Glutamatergic neuron (in vitro differentiated cells): ENCODE data around the gene ALDH7A1. TPM values are rescaled to one million over a fixed set of nuclear protein-coding genes. Genes with fewer than 3 reads are reported as not detected.
A peak's percentile ranks its signal among the peaks of the same experiment; 100 is the strongest.

Source experiments
- DNase-seq: peaks from one replicate; pipeline ENCODE4 v3.0.0; 2022
- H3K27ac Mint-ChIP-seq: one replicate; pipeline ENCODE4 v1.8.0; 2020; ENCODE audit warnings: mild to moderate bottlenecking, mixed read lengths, inconsistent platforms; ENCODE audit not compliant: unreplicated experiment
- H3K27me3 Mint-ChIP-seq: one replicate; pipeline ENCODE4 v1.8.0; 2020; ENCODE audit warnings: mild to moderate bottlenecking, moderate library complexity, mixed read lengths, inconsistent platforms; ENCODE audit not compliant: unreplicated experiment
- H3K36me3 Mint-ChIP-seq: one replicate; pipeline ENCODE4 v1.8.0; 2020; ENCODE audit warnings: mild to moderate bottlenecking, mixed read lengths, inconsistent platforms; ENCODE audit not compliant: unreplicated experiment
- H3K4me1 Mint-ChIP-seq: one replicate; pipeline ENCODE4 v1.8.0; 2020; ENCODE audit warnings: mild to moderate bottlenecking, low read depth, mixed read lengths, inconsistent platforms; ENCODE audit not compliant: unreplicated experiment
- H3K4me3 Mint-ChIP-seq: one replicate; pipeline ENCODE4 v1.8.0; 2020; ENCODE audit warnings: mild to moderate bottlenecking, mixed read lengths, inconsistent platforms; ENCODE audit not compliant: unreplicated experiment
- H3K9me3 Mint-ChIP-seq: one replicate; pipeline ENCODE4 v1.8.0; 2020; ENCODE audit warnings: mild to moderate bottlenecking, moderate library complexity, mixed read lengths, inconsistent platforms; ENCODE audit not compliant: unreplicated experiment
- CTCF ChIP-seq: fragments of 200-600 bp; sonication (generic); IDR thresholded peaks from one replicate; pipeline ENCODE4 v1.5.0; 2021; ENCODE audit not compliant: partially characterized antibody, unreplicated experiment
- total RNA-seq: library from RNA; stranded (reverse); fragmentation: NEBNext Ultra II Directional; extraction: Animal tissue kit (Norgen Biotek cat#: 25700); gene quantifications from one replicate; pipeline ENCODE4 v1.2.1, GENCODE V29; 2021; ENCODE audit not compliant: unreplicated experiment

Gene ALDH7A1
- total RNA-seq, 1 donor from 2014 or later = 85.9 TPM

GRCh38 chr5:126499278-126499677 lies 95.7 kb downstream of the ALDH7A1 start:
- no peak overlapping the region for H3K27ac Mint-ChIP-seq
- TF ChIP-seq CTCF = no peak
- no peak overlapping the region for H3K4me3 Mint-ChIP-seq
- H3K4me1 Mint-ChIP-seq = no peaks in the 10 kb centered on the region
- no peaks in the 10 kb centered on the region for H3K27me3 Mint-ChIP-seq
- no peaks in the 10 kb centered on the region for H3K36me3 Mint-ChIP-seq
- H3K9me3 Mint-ChIP-seq = no peaks in the 10 kb centered on the region
- DNase-seq = no peak

- no peak overlapping the region for H3K27ac Mint-ChIP-seq
- no peak overlapping the region for H3K4me3 Mint-ChIP-seq
- H3K27me3 Mint-ChIP-seq = no peaks in the 10 kb centered on the region
- no peaks in the 10 kb centered on the region for H3K9me3 Mint-ChIP-seq
- no peaks in the 10 kb centered on the region for H3K36me3 Mint-ChIP-seq
- TF ChIP-seq CTCF = no peak
- no peaks in the 10 kb centered on the region for H3K4me1 Mint-ChIP-seq
- DNase-seq = no peak
Observed at GRCh38 chr5:126497506-126497905, 97.5 kb downstream of the ALDH7A1 start.

- Mint-ChIP-seq H3K27ac (no peak overlapping the region), H3K4me3 (no peak overlapping the region), H3K27me3 (no peaks in the 10 kb centered on the region), H3K9me3 (no peaks in the 10 kb centered on the region), H3K4me1 (no peaks in the 10 kb centered on the region), H3K36me3 (no peaks in the 10 kb centered on the region)
- no peak for TF ChIP-seq CTCF
- DNase-seq = no peak
Observed at GRCh38 chr5:126494393-126494792, 100.6 kb downstream of the ALDH7A1 start.

GRCh38 chr5:126492939-126493338 lies 102.1 kb downstream of the ALDH7A1 start:
- Mint-ChIP-seq H3K27me3 (no peaks in the 10 kb centered on the region), H3K9me3 (no peaks in the 10 kb centered on the region), H3K36me3 (no peaks in the 10 kb centered on the region), H3K27ac (peak overlapping the region; percentile 34), H3K4me3 (no peak overlapping the region), H3K4me1 (peaks cover 2% of the 10 kb centered on the region)
- no peak for TF ChIP-seq CTCF
- no peak for DNase-seq

GRCh38 chr5:126490167-126490940 lies 104.7 kb downstream of the ALDH7A1 start:
- no peaks in the 10 kb centered on the region for H3K36me3 Mint-ChIP-seq
- DNase-seq = no peak
- H3K4me3 Mint-ChIP-seq = no peak overlapping the region
- TF ChIP-seq CTCF = no peak
- peaks cover 2% of the 10 kb centered on the region for H3K4me1 Mint-ChIP-seq
- H3K9me3 Mint-ChIP-seq = no peaks in the 10 kb centered on the region
- no peaks in the 10 kb centered on the region for H3K27me3 Mint-ChIP-seq
- H3K27ac Mint-ChIP-seq = no peak overlapping the region
